ENCODE measurements around the gene PHF12. TPM values are rescaled to one million over a fixed set of nuclear protein-coding genes. Genes with fewer than 3 reads are reported as not detected.

Gene PHF12
- total and polyA plus RNA-seq, 10 of the 15 experiments (the other 5 are each of a cell fraction or from before 2014, with no cell fraction given) = 1.3 to 43.9 (median 19.2) TPM

- ATAC-seq = no peak
- 50% methylated on average over 15 of the region's 15 CpGs for WGBS (ENCODE audit: insufficient coverage, insufficient replicate concordance, low lambda C conversion rate, missing lambda C conversion rate)
- intact Hi-C loops (cut with micrococcal nuclease; ENCODE audit: unreplicated experiment) = no loop called here
- FAIRE-seq = no peak
- Histone ChIP-seq H2AFZ (ENCODE audit: control insufficient read depth, low read depth, low read length) (no peak overlapping the region), H3K9me3 (replicated peaks; ENCODE audit: control insufficient read depth, insufficient read depth, low read length) (no peaks in the 10 kb centered on the region; the same call in 2 of the 3 replicates), H3K4me3 (no peak overlapping the region), H3K36me3 (ENCODE audit: control insufficient read depth in 2 of 2, insufficient read depth in 2 of 2, low read length in 1 of 2) (no peaks in the 10 kb centered on the region), H3K4me2 (ENCODE audit: control insufficient read depth, insufficient read depth) (no peak overlapping the region), H3K9ac (ENCODE audit: control insufficient read depth, insufficient read depth, low read length) (no peak overlapping the region), H3K4me1 (ENCODE audit: control insufficient read depth, insufficient read depth, low read length) (peaks cover 13% of the 10 kb centered on the region), H3K79me2 (ENCODE audit: control insufficient read depth, insufficient read depth, low read length) (no peaks in the 10 kb centered on the region), H3K27ac (ENCODE audit: control insufficient read depth, insufficient read depth) (no peak overlapping the region), H3K27me3 (replicated peaks in 1 of 2; ENCODE audit: control insufficient read depth in 2 of 2, insufficient read depth in 2 of 2, low read length in 1 of 2) (no peaks in the 10 kb centered on the region), H4K20me1 (ENCODE audit: control insufficient read depth, insufficient read depth) (no peaks in the 10 kb centered on the region)
- ChIA-PET CTCF (no interaction called here), RAD21 (ENCODE audit: unreplicated experiment) (interaction anchor here (0.6 kb wide), 1 partner anchor 267 kb away, joined by 3 read pairs; no protein-coding TSS in a partner anchor), SMC1A (ENCODE audit: uncharacterized antibody, unreplicated experiment) (no interaction called here), POLR2A (no interaction called here)
- in situ Hi-C loops (cut with MboI) = no loop called here
- no peak for DNase-seq (ENCODE audit: low read depth, low spot score)
- no TSS peak for BruUV-seq (replicated peaks)
- TF ChIP-seq ATF7 (IDR thresholded peaks at IDR 0.05; ENCODE audit: low read depth) (no peak), ELK1 (IDR thresholded peaks at IDR 0.05; ENCODE audit: low read depth, low read length) (no peak), ZBTB33 (IDR thresholded peaks at IDR 0.05) (no peak), BCLAF1 (IDR thresholded peaks at IDR 0.05) (no peak), SIX5 (IDR thresholded peaks at IDR 0.05; ENCODE audit: low read depth, low read length, severe bottlenecking) (no peak), E2F8 (IDR thresholded peaks at IDR 0.05; ENCODE audit: low read depth, partially characterized antibody) (no peak), MAX (IDR thresholded peaks at IDR 0.05; ENCODE audit: low read depth, low read length) (no peak), BCL11A (IDR thresholded peaks at IDR 0.05; ENCODE audit: low read depth, low read length) (no peak), RELA (IDR thresholded peaks at IDR 0.05; ENCODE audit: borderline replicate concordance, partially characterized antibody) (no peak), PAX5 (IDR thresholded peaks at IDR 0.05; ENCODE audit: borderline replicate concordance, low read depth, low read length) (no peak), USF2 (IDR thresholded peaks at IDR 0.05; ENCODE audit: borderline replicate concordance, low read depth, low read length) (no peak), EED (IDR thresholded peaks at IDR 0.05; ENCODE audit: low read depth) (no peak)
These were observed 35.7 kb upstream of the PHF12 start for GRCh38 chr17:28986714-28987655.

Data from GM12878 (cell line).